D721Med (cell line): ENCODE results near the gene CACNA1G.

Experiments used
- DNase-seq: peaks from one replicate; pipeline ENCODE4 v3.0.0; 2011; ENCODE audit warnings: low spot score; ENCODE audit not compliant: insufficient read length
- FAIRE-seq: peaks from 2 replicates; lab custom pipeline; 2011; peaks lifted over from hg19 to GRCh38; lab: Jason Lieb, UNC
- CTCF ChIP-seq: IDR thresholded peaks from 2 replicates; pipeline ENCODE4 v1.5.1; 2012; ENCODE audit warnings: mild to moderate bottlenecking, control low read depth; ENCODE audit not compliant: insufficient read depth; ENCODE audit errors: missing control alignments

Gene CACNA1G

GRCh38 chr17:50668025-50668837, 107.7 kb downstream of the CACNA1G start:
- FAIRE-seq: no peak
- no peak for TF ChIP-seq CTCF
- DNase-seq: no peak

GRCh38 chr17:50668838-50669581, 108.5 kb downstream of the CACNA1G start:
- no peak for FAIRE-seq
- DNase-seq: no peak
- no peak for TF ChIP-seq CTCF

DNA sequence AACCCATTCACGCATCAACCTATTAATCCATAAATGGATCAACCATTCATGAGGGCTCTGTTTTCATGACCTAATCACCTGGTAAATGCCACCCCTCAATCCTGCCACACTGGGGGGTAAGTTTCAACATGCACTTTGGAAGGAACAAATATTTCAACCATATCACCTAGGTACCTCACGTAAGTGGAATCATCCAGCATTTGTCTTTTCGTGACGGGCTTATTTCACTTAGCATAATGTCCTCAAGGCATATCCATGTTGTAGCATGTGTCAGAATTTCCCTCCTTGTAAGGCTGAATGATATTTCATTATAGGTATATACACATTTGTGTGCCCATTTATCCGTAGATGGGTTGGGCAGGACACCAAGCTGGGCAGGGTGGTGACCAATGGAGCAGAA, 111.6 kb downstream of the CACNA1G start:
- no peak for FAIRE-seq
- no peak for TF ChIP-seq CTCF
- no peak for DNase-seq

GRCh38 chr17:50672831-50673551, 112.5 kb downstream of the CACNA1G start:
- no peak for DNase-seq
- TF ChIP-seq CTCF: no peak
- no peak for FAIRE-seq

DNA sequence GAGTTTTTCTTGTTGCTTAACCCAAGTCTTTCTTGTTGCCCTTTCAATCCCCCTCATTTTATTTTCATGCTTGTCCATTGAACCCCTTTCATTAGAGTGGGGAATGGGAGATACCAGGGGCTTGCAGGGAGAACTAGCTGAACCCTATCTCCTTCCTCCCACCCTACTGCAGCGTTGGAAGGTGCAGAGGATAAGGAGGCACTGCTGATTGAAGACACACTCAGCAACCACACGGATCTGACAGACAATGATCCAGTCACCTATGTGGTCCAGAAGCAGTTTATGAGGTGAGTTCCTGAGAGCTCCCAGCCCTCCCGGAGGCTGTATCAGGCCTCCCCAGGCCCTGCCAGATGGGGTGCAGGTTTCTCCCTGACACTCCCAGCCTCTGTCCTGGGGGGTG, 114.7 kb downstream of the CACNA1G start:
- no peak for TF ChIP-seq CTCF
- FAIRE-seq (no peak), DNase-seq (no peak)

- no peak for DNase-seq
- FAIRE-seq: no peak
- TF ChIP-seq CTCF: no peak
These were observed 115.1 kb downstream of the CACNA1G start for GRCh38 chr17:50675627-50676026.
